C4-2B (cell line): Measurements from ENCODE around the gene TOR3A.

Source experiments
- ZFX ChIP-seq: fragments of 450-650 bp; IDR thresholded peaks from 2 replicates; pipeline ENCODE4 v1.6.1; 2017
- TF ChIP-seq, protein P1 (sequence below): fragments of 450-650 bp; conservative IDR thresholded peaks from 2 replicates; pipeline ENCODE4 v1.5.1; 2017; ENCODE audit warnings: mild to moderate bottlenecking

DNA sequence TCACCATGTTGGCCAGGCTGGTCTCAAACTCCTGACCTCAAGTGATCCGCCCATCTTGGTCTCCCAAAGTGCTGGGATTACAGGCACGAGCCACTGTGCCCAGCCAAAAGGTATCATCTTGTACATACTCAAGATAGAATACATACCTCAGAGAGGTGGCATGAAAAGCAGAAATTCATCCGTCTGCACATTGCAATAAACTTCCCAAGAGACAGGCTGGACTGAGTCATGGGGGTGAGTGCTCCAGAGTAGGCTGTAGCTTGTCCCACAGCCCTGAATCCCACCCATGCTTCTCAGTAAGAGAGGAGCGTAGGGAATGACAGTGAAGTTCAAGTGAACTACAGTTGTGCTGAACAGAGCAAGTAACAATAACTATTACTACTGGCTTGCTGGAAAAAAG is 19.7 kb downstream of the TOR3A start:
- TF ChIP-seq, protein P1, sequence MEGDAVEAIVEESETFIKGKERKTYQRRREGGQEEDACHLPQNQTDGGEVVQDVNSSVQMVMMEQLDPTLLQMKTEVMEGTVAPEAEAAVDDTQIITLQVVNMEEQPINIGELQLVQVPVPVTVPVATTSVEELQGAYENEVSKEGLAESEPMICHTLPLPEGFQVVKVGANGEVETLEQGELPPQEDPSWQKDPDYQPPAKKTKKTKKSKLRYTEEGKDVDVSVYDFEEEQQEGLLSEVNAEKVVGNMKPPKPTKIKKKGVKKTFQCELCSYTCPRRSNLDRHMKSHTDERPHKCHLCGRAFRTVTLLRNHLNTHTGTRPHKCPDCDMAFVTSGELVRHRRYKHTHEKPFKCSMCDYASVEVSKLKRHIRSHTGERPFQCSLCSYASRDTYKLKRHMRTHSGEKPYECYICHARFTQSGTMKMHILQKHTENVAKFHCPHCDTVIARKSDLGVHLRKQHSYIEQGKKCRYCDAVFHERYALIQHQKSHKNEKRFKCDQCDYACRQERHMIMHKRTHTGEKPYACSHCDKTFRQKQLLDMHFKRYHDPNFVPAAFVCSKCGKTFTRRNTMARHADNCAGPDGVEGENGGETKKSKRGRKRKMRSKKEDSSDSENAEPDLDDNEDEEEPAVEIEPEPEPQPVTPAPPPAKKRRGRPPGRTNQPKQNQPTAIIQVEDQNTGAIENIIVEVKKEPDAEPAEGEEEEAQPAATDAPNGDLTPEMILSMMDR: no peak
- TF ChIP-seq ZFX: no peak
